Skeletal muscle tissue (tissue), 4 donors: ENCODE measurements around the gene PDIA5. TPM values are rescaled to one million over a fixed set of nuclear protein-coding genes. Genes with fewer than 3 reads are reported as not detected.

Experiments used
- H3K27ac ChIP-seq: one replicate; pipeline ENCODE4 v1.7.0; 2013; ENCODE audit warnings: mild to moderate bottlenecking, low read depth, low read length, inconsistent platforms
- H3K27me3 ChIP-seq, 3 donors: one replicate each; pipeline ENCODE4 v1.7.0; 2013; ENCODE audit warnings: low read length in 3 of 3; ENCODE audit not compliant: control insufficient read depth in 3 of 3, insufficient read depth in 3 of 3
- H3K36me3 ChIP-seq, 3 donors: one replicate each; pipeline ENCODE4 v1.7.0; 2013; ENCODE audit warnings: low read length in 3 of 3; ENCODE audit not compliant: control insufficient read depth in 3 of 3, insufficient read depth in 3 of 3
- H3K4me1 ChIP-seq, 3 donors: one replicate each; pipeline ENCODE4 v1.7.0; 2013; ENCODE audit warnings: low read length in 3 of 3, mild to moderate bottlenecking in 3 of 3; ENCODE audit not compliant: control insufficient read depth in 3 of 3, insufficient read depth in 3 of 3
- H3K4me3 ChIP-seq, 3 donors: one replicate each; pipeline ENCODE4 v1.7.0; 2013; ENCODE audit warnings: low read length in 3 of 3
- H3K9ac ChIP-seq, 3 donors: one replicate each; pipeline ENCODE4 v1.7.0; 2013; ENCODE audit warnings: low read length in 3 of 3, mild to moderate bottlenecking in 3 of 3, moderate library complexity in 2 of 3, low read depth in 1 of 3
- H3K9me3 ChIP-seq, 3 donors: one replicate each; pipeline ENCODE4 v1.7.0; 2013; ENCODE audit warnings: low read length in 3 of 3; ENCODE audit not compliant: control insufficient read depth in 3 of 3
- total RNA-seq: library from RNA; depleted of rRNA; stranded (reverse); fragments of >200 nt; gene quantifications from one replicate; pipeline ENCODE4 v1.2.3, GENCODE V29; 2014
- donor health status: Osteomylitis.

Gene PDIA5
- total RNA-seq, 1 donor from 2014 or later, result 12.0 TPM

DNA sequence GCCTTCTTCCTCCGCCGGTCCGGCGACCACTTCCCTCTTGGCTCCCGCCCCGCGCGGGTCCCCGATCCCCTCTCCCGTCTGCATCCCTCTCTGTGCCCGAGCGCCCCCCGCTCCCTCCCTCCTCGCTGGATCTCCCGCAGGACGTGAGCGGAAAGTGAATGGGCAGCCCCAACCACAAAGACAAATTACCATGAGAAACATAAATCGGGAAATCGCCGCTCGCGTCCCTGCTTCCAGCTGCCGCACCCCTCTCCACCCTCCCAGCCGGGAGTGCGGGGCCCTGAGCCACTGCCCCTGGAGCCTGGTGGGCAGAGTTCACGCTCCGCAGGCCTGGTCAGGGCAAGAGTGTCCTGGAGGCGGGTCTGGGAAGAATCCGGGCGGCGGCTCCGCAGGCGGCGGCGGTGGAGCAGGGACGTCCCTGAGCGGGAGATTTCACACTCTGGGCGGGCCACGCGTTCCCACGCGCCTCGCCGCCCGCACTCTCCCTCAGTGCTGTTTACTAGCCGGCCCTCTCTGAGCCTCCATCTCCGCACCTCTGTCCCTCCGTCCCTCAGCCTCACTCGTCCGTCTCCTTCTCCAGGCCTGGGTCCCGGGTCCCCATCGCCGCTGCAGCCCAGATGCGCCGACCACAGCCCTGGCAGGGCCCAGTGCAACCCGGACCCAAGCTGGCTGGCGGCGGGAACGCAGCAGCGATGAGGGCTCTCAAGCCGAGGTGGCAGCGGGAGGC lies 40.1 kb upstream of the PDIA5 start:
- Histone ChIP-seq H3K9me3 (no peaks in the 10 kb centered on the region), H3K27ac (no peak overlapping the region), H3K4me1 (peaks cover 13 to 19% (median 15%) of the 10 kb centered on the region in 3 donors), H3K27me3 (peaks cover 52 to 68% (median 62%) of the 10 kb centered on the region in 3 donors), H3K4me3 (peak overlapping the region; percentile 49 to 79 (median 68)), H3K36me3 (no peaks in the 10 kb centered on the region), H3K9ac (peak overlapping the region in 1 of 3 donors; percentile 60)

DNA sequence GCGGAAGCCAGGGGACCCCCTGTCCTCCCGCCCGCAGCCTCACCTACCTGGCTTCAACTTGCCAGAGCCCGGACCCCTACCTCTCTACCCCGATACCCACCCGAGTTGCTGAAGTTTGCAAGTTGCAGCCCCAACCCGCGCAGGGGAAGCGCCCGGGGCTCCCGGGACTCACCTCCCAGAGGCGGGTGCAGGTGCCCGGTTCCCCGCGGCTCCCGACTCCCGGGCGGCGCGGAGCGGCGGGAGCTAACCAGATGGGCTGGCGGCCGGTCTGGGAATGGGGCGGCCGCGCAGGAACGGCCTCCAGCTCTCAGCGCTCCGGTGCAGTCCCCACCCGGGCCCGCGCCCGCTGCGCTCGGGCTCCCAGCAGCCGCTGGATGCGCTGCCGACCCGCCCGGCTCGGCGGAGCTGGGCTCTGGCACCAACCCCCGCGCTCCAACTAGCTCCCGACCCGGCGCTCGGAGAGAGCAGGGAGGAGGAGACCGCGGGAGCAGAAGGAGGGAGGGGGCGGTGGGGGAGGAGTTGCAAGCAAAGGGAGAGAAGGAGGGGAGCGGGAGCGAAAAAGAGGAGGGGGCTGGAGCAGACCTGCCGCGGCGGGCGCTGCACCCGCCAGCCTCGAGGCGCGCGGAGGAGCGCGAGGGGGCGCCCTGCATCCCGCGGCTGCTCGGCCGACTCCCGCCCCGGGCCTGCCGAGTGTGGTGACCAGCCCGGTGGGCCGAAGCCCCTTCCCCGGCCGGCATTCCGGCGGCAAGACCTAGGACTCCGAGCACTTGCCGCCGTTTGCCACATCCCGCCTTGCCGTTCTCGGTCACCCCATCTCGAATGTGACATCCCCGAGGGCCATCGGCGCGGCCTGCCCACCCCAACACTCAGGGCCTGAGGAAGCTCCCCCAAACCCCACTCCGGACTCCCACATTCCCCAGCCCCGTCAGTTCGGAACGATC lies 39.3 kb upstream of the PDIA5 start, which contains the start of gene SEMA5B:
SEMA5B (minus strand) TSS at position 472 of the 941 bp plus-strand sequence. CDS start 66,500 bp downstream, outside the sequence.
- Histone ChIP-seq H3K9ac (peak within 1 kb of the TSS in 2 of 3 donors; percentile 36 to 60), H3K36me3 (no peaks in the 10 kb centered on the region), H3K27me3 (peaks cover 58 to 73% (median 66%) of the 10 kb centered on the region in 3 donors), H3K4me3 (peak within 1 kb of the TSS; percentile 49 to 79 (median 68)), H3K4me1 (peaks cover 13 to 19% (median 15%) of the 10 kb centered on the region in 3 donors), H3K9me3 (no peaks in the 10 kb centered on the region), H3K27ac (peak within 1 kb of the TSS; percentile 10)

DNA sequence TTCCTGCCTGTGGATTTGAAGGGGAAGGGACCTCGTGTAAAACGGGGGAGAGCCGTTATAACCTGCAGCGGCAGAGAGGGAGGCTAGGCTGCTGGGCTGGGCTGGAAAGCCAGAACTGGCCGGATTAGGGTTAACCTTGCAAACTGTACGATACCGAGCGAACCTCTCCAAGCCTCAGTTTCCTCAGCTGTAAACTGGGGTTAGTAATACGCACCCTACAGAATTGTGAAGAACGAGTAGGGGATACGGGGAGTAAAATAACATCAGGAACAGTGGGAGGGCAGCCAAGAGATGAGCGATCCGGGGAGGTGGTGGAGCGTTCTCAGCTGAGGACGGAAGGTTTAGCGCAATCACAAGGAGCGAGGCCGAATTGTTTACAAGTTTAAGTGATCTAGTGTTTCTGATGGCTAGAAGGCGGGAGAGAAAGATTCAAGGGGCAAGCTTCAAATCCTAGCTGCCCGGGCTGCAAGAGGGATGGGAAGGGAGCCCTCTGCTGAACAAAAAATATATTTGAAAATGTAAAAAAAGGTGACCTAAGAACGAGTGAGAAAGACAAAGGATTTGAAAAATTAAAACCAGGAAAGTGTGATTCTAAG lies 38.5 kb upstream of the PDIA5 start:
- peaks cover 62 to 78% (median 70%) of the 10 kb centered on the region in 3 donors for H3K27me3 ChIP-seq
- H3K9me3 ChIP-seq, result no peaks in the 10 kb centered on the region
- peaks cover 13 to 19% (median 15%) of the 10 kb centered on the region in 3 donors for H3K4me1 ChIP-seq
- H3K4me3 ChIP-seq, result peak overlapping the region; percentile 44 to 79 (median 68)
- H3K27ac ChIP-seq, result peak overlapping the region; percentile 10
- peak overlapping the region in 2 of 3 donors; percentile 36 to 60 for H3K9ac ChIP-seq
- H3K36me3 ChIP-seq, result no peaks in the 10 kb centered on the region

DNA sequence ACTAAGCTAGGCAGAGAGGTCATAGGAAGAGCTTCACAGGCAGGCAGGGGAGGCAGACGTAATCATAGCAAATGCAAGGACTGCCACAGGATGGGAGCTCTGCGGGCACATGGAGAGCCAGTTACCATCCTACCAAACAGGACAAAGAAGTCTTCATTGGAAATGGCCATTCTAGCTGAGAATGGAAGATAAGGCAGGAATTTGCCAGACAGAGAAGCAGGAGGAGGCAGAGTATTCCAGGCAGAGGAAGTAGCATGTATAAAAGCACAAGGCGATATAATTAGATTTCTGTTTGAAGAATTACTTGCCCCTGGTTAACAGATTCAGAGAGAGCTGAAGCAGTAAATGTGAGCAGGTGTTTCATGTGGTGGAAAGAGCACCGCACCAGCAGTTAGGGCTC lies 35.8 kb upstream of the PDIA5 start:
- H3K9me3 ChIP-seq, result no peaks in the 10 kb centered on the region
- H3K36me3 ChIP-seq, result no peaks in the 10 kb centered on the region
- H3K27me3 ChIP-seq, result peaks cover 51 to 57% (median 56%) of the 10 kb centered on the region in 3 donors
- no peak overlapping the region for H3K9ac ChIP-seq
- no peak overlapping the region for H3K4me3 ChIP-seq
- no peak overlapping the region for H3K27ac ChIP-seq
- H3K4me1 ChIP-seq, result peaks cover 13 to 19% (median 15%) of the 10 kb centered on the region in 3 donors

DNA sequence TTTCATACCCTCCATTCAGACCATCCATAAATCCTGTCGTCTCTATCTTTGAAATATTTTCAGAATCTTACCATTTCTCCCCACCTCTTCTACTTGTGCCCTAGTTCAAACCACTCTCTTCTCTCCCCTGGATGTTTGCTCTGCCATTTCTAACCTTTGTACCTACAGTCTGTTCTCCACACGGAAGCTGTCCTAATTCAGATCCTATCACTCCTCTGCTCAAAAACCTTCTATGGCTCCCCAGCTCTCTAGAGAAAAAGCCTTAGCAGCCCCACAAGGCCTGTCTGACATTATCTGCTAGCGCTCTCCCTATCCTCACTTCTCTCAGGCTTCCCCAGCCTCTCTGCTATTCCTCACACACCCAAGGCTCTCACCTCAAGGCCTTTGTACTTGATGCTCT lies 34.8 kb upstream of the PDIA5 start:
- H3K27me3 ChIP-seq, result peaks cover 42 to 48% (median 48%) of the 10 kb centered on the region in 3 donors
- no peaks in the 10 kb centered on the region for H3K9me3 ChIP-seq
- H3K4me3 ChIP-seq, result no peak overlapping the region
- H3K27ac ChIP-seq, result no peak overlapping the region
- peaks cover 7 to 18% (median 14%) of the 10 kb centered on the region in 3 donors for H3K4me1 ChIP-seq
- no peak overlapping the region for H3K9ac ChIP-seq
- no peaks in the 10 kb centered on the region for H3K36me3 ChIP-seq

DNA sequence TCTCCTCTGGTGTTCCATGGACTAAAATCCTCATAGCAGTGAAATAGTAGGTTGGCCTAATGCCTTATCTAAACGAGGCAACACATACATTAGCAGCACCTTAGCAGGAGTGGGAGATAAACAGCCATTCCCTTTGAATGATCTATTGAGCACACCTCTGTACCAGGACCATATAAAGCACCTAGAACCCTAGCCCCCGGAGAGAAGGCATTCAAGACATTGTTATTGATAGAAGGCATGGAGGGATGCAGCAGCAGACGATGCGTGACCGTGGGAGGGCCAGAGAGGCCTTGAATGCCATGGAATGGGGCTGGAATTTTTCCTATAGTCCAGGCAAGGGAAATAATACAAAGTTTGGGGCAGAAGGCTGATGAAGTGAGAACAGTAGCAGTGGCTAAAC lies 32.7 kb upstream of the PDIA5 start:
- Histone ChIP-seq H3K9ac (no peak overlapping the region), H3K4me1 (peaks cover 0 to 6% (median 6%) of the 10 kb centered on the region in 3 donors), H3K9me3 (no peaks in the 10 kb centered on the region), H3K27me3 (peaks cover 28 to 31% (median 30%) of the 10 kb centered on the region in 3 donors), H3K36me3 (no peaks in the 10 kb centered on the region), H3K4me3 (no peak overlapping the region), H3K27ac (no peak overlapping the region)

DNA sequence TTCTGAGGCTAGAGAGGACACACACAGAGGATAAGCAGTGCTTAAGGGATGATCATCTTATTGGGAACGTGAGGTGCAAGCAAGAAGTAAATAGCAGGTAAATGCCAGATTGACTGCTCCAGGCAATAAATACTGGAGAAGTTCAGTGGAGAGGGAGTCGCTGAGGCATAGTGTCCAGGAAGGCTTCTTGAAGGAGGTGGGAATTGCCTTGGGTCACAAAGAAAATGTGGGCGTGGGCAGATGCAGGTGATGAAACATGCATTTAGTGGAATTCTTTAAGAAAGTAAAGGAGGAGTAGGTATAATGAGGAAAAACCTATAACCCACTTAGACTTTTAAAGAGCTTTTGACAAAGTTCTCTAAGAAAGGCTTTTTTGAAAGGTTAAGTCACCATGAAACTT lies 31.8 kb upstream of the PDIA5 start:
- Histone ChIP-seq H3K27me3 (peaks cover 21 to 23% (median 23%) of the 10 kb centered on the region in 3 donors), H3K36me3 (no peaks in the 10 kb centered on the region), H3K4me1 (peaks cover 0 to 6% (median 6%) of the 10 kb centered on the region in 3 donors), H3K27ac (no peak overlapping the region), H3K9me3 (no peaks in the 10 kb centered on the region), H3K4me3 (no peak overlapping the region), H3K9ac (no peak overlapping the region)

DNA sequence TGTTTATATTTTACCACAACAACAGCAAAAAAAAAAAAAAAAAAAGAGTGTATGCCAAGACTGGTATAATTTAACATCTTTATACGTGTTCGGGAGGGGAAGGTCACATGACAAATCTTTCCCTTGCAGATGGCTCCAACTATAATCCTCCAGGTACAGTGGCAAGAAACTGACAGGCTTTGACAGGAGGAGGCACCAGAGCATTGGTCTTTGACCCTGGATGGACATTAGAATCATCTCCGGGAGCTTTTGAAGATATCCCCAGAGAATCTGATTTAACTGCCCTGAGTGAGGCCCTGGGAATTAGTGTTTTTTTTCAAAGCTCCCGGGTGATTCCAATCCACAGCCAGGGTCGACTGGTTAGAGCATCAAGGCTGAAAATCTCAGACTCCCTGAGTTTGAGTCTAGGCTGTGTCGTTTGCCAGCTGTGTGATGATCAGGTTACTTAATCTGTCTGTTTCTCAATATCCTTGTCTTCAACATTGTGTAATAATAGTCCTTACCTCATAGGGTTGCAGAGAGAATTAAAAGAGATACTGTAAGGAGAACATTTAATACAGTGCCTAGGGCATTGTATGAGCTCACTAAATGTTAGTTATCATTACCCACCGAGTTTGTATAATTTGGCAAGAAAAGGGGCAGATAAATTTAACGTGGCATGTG lies 30.3 kb upstream of the PDIA5 start:
- Histone ChIP-seq H3K27me3 (peaks cover 10 to 14% (median 12%) of the 10 kb centered on the region in 3 donors), H3K9me3 (no peaks in the 10 kb centered on the region), H3K27ac (no peak overlapping the region), H3K9ac (no peak overlapping the region), H3K36me3 (no peaks in the 10 kb centered on the region), H3K4me1 (peaks cover 0 to 6% (median 6%) of the 10 kb centered on the region in 3 donors), H3K4me3 (no peak overlapping the region)

DNA sequence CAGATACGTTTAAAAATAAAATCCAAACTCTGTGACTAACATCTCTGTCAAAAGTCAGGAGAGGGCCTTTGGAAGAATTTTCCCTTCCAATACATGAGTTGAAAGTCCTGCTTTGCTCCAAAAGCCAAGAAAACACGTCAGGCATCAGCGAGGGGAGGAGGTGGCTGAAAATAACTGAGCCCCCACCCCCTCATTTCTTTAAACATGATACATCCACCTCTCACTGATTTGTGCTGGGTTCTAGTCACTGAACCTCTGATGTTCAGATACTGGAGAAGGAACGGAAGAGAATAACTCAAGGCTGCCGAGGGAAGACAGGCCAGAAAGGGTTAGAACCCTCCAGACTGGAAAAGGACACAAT lies 29.8 kb upstream of the PDIA5 start:
- Histone ChIP-seq H3K4me3 (no peak overlapping the region), H3K9me3 (no peaks in the 10 kb centered on the region), H3K9ac (no peak overlapping the region), H3K27me3 (peaks cover 11 to 14% (median 13%) of the 10 kb centered on the region in 3 donors), H3K27ac (no peak overlapping the region), H3K4me1 (peaks cover 0 to 6% (median 6%) of the 10 kb centered on the region in 3 donors), H3K36me3 (no peaks in the 10 kb centered on the region)
